Measurements from ENCODE around the gene DDR1.
"Not testable (repeated sequence)": the region's sequence is repeated elsewhere in the genome, so short reads cannot be mapped to it uniquely, and the experiment has no call there.

DDR1 gene

GRCh38 chr6:30871592-30872183 is 12.6 kb upstream of the DDR1 start:
- no peak overlapping the region for H3K27ac ChIP-seq (ENCODE audit: low read depth, low read length)
- H3K27me3 ChIP-seq (ENCODE audit: insufficient read depth, low read length): no peaks in the 10 kb centered on the region
- no peaks in the 10 kb centered on the region for H3K36me3 ChIP-seq (ENCODE audit: insufficient read depth, low read length)
- no peak overlapping the region for H3K4me3 ChIP-seq (ENCODE audit: low read depth, low read length)
- peaks cover 14% of the 10 kb centered on the region for H3K4me1 ChIP-seq (ENCODE audit: control insufficient read depth, insufficient read depth, low read length, unreplicated experiment)
- H3K79me2 ChIP-seq (ENCODE audit: control insufficient read depth, insufficient read depth, low read length, unreplicated experiment): no peaks in the 10 kb centered on the region
- H2AFZ ChIP-seq (ENCODE audit: low read length, unreplicated experiment): no peak overlapping the region

GRCh38 chr6:30873137-30873640 is 11.1 kb upstream of the DDR1 start:
- no peak overlapping the region for H2AFZ ChIP-seq (ENCODE audit: low read length, unreplicated experiment)
- H3K4me1 ChIP-seq (ENCODE audit: control insufficient read depth, insufficient read depth, low read length, unreplicated experiment): peaks cover 24% of the 10 kb centered on the region
- no peaks in the 10 kb centered on the region for H3K36me3 ChIP-seq (ENCODE audit: insufficient read depth, low read length)
- no peaks in the 10 kb centered on the region for H3K79me2 ChIP-seq (ENCODE audit: control insufficient read depth, insufficient read depth, low read length, unreplicated experiment)
- no peak overlapping the region for H3K27ac ChIP-seq (ENCODE audit: low read depth, low read length)
- H3K27me3 ChIP-seq (ENCODE audit: insufficient read depth, low read length): no peaks in the 10 kb centered on the region
- H3K4me3 ChIP-seq (ENCODE audit: low read depth, low read length): no peak overlapping the region

GRCh38 chr6:30873795-30874194 is 10.5 kb upstream of the DDR1 start:
- not testable (repeated sequence) for H3K79me2 ChIP-seq (ENCODE audit: control insufficient read depth, insufficient read depth, low read length, unreplicated experiment); H3K4me3 ChIP-seq (ENCODE audit: low read depth, low read length); H3K36me3 ChIP-seq (ENCODE audit: insufficient read depth, low read length); H2AFZ ChIP-seq (ENCODE audit: low read length, unreplicated experiment); H3K27me3 ChIP-seq (ENCODE audit: insufficient read depth, low read length); H3K27ac ChIP-seq (ENCODE audit: low read depth, low read length)
- H3K4me1 ChIP-seq (ENCODE audit: control insufficient read depth, insufficient read depth, low read length, unreplicated experiment): peaks cover 24% of the 10 kb centered on the region

GRCh38 chr6:30875244-30876038 is 8.9 kb upstream of the DDR1 start:
- H3K36me3 ChIP-seq (ENCODE audit: insufficient read depth, low read length): no peaks in the 10 kb centered on the region
- no peak overlapping the region for H2AFZ ChIP-seq (ENCODE audit: low read length, unreplicated experiment)
- H3K79me2 ChIP-seq (ENCODE audit: control insufficient read depth, insufficient read depth, low read length, unreplicated experiment): no peaks in the 10 kb centered on the region
- H3K27me3 ChIP-seq (ENCODE audit: insufficient read depth, low read length): no peaks in the 10 kb centered on the region
- H3K27ac ChIP-seq (ENCODE audit: low read depth, low read length): peak overlapping the region; percentile 72
- no peak overlapping the region for H3K4me3 ChIP-seq (ENCODE audit: low read depth, low read length)
- H3K4me1 ChIP-seq (ENCODE audit: control insufficient read depth, insufficient read depth, low read length, unreplicated experiment): peaks cover 24% of the 10 kb centered on the region

GRCh38 chr6:30876039-30876730 is 8.1 kb upstream of the DDR1 start:
- Histone ChIP-seq H2AFZ (ENCODE audit: low read length, unreplicated experiment) (peak overlapping the region; percentile 36), H3K4me1 (ENCODE audit: control insufficient read depth, insufficient read depth, low read length, unreplicated experiment) (peaks cover 24% of the 10 kb centered on the region), H3K4me3 (ENCODE audit: low read depth, low read length) (no peak overlapping the region), H3K27ac (ENCODE audit: low read depth, low read length) (peak overlapping the region; percentile 72), H3K79me2 (ENCODE audit: control insufficient read depth, insufficient read depth, low read length, unreplicated experiment) (no peaks in the 10 kb centered on the region), H3K36me3 (ENCODE audit: insufficient read depth, low read length) (no peaks in the 10 kb centered on the region), H3K27me3 (ENCODE audit: insufficient read depth, low read length) (no peaks in the 10 kb centered on the region)

GRCh38 chr6:30877419-30878262 is 6.7 kb upstream of the DDR1 start:
- peaks cover 24% of the 10 kb centered on the region for H3K4me1 ChIP-seq (ENCODE audit: control insufficient read depth, insufficient read depth, low read length, unreplicated experiment)
- H3K4me3 ChIP-seq (ENCODE audit: low read depth, low read length): peak overlapping the region; percentile 68
- H3K79me2 ChIP-seq (ENCODE audit: control insufficient read depth, insufficient read depth, low read length, unreplicated experiment): no peaks in the 10 kb centered on the region
- H2AFZ ChIP-seq (ENCODE audit: low read length, unreplicated experiment): peak overlapping the region; percentile 74
- peak overlapping the region; percentile 77 for H3K27ac ChIP-seq (ENCODE audit: low read depth, low read length)
- no peaks in the 10 kb centered on the region for H3K27me3 ChIP-seq (ENCODE audit: insufficient read depth, low read length)
- H3K36me3 ChIP-seq (ENCODE audit: insufficient read depth, low read length): no peaks in the 10 kb centered on the region

- Histone ChIP-seq H3K27me3 (ENCODE audit: insufficient read depth, low read length) (no peaks in the 10 kb centered on the region), H2AFZ (ENCODE audit: low read length, unreplicated experiment) (no peak overlapping the region), H3K36me3 (ENCODE audit: insufficient read depth, low read length) (no peaks in the 10 kb centered on the region), H3K4me1 (ENCODE audit: control insufficient read depth, insufficient read depth, low read length, unreplicated experiment) (peaks cover 24% of the 10 kb centered on the region), H3K4me3 (ENCODE audit: low read depth, low read length) (no peak overlapping the region), H3K79me2 (ENCODE audit: control insufficient read depth, insufficient read depth, low read length, unreplicated experiment) (no peaks in the 10 kb centered on the region), H3K27ac (ENCODE audit: low read depth, low read length) (no peak overlapping the region)
These were observed 4.5 kb upstream of the DDR1 start for GRCh38 chr6:30879684-30880427.

GRCh38 chr6:30880698-30881252 is 3.5 kb upstream of the DDR1 start:
- Histone ChIP-seq H3K4me1 (ENCODE audit: control insufficient read depth, insufficient read depth, low read length, unreplicated experiment) (peaks cover 26% of the 10 kb centered on the region), H3K27me3 (ENCODE audit: insufficient read depth, low read length) (no peaks in the 10 kb centered on the region), H3K27ac (ENCODE audit: low read depth, low read length) (no peak overlapping the region), H3K36me3 (ENCODE audit: insufficient read depth, low read length) (no peaks in the 10 kb centered on the region), H2AFZ (ENCODE audit: low read length, unreplicated experiment) (no peak overlapping the region), H3K4me3 (ENCODE audit: low read depth, low read length) (no peak overlapping the region), H3K79me2 (ENCODE audit: control insufficient read depth, insufficient read depth, low read length, unreplicated experiment) (peaks cover 6% of the 10 kb centered on the region)

GRCh38 chr6:30881392-30882203 is 2.7 kb upstream of the DDR1 start:
- Histone ChIP-seq H3K4me1 (ENCODE audit: control insufficient read depth, insufficient read depth, low read length, unreplicated experiment) (peaks cover 25% of the 10 kb centered on the region), H3K36me3 (ENCODE audit: insufficient read depth, low read length) (no peaks in the 10 kb centered on the region), H3K27ac (ENCODE audit: low read depth, low read length) (no peak overlapping the region), H3K27me3 (ENCODE audit: insufficient read depth, low read length) (no peaks in the 10 kb centered on the region), H3K4me3 (ENCODE audit: low read depth, low read length) (no peak overlapping the region), H3K79me2 (ENCODE audit: control insufficient read depth, insufficient read depth, low read length, unreplicated experiment) (peaks cover 7% of the 10 kb centered on the region), H2AFZ (ENCODE audit: low read length, unreplicated experiment) (no peak overlapping the region)
